GM12892 (cell line): ENCODE measurements around the gene ZBTB49.

Experiments
- POLR2A ChIP-seq: IDR thresholded peaks from 2 replicates; pipeline ENCODE4 v1.6.1; 2011; ENCODE audit warnings: low read depth, low read length, control low read depth
- POLR2AphosphoS5 ChIP-seq: IDR thresholded peaks from 2 replicates; pipeline ENCODE4 v1.6.1; 2011; ENCODE audit warnings: low read depth, low read length, control low read depth
- TAF1 ChIP-seq: IDR thresholded peaks from 2 replicates; pipeline ENCODE4 v1.6.1; 2011; ENCODE audit warnings: low read depth, mild to moderate bottlenecking, control low read depth, low read length, borderline replicate concordance

DNA sequence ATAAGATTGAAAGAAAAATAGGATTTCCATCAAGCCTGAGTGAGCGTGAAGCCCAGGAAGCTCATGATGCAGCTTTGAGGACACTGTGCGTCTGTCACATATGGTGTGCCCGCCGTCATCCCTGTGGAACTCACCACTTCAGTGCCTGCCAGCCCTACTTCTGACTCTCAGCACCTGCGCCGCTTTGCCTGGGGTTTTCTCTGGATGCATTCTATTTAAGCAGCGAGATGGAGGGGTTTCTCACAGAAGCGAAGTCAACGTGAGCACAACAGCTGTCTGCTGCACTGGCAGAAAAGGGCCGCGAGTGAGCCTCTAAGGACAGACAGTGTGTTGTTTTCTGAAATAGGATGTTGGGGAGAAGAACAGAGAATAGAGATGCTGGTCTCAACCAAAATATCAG lies 35.9 kb upstream of the ZBTB49 start:
- no peak for TF ChIP-seq POLR2A
- no peak for TF ChIP-seq TAF1
- TF ChIP-seq POLR2AphosphoS5, result no peak
